HCT116 (cell line): ENCODE data around the gene MCF2L.

Source experiments
- CTCF ChIP-seq, 3 experiments: fragments of 200-600 bp in 1 of 3; sonication (generic) in 1 of 3; IDR thresholded peaks in 2 of 3; conservative IDR thresholded peaks in 1 of 3; 2 replicates each; pipeline ENCODE4 v1.5.1; 2012 to 2017; ENCODE audit warnings: low read depth in 2 of 3, low read length in 2 of 3, antibody characterized with exemption in 1 of 3, borderline replicate concordance in 1 of 3, control low read depth in 1 of 3, mild to moderate bottlenecking in 1 of 3, mixed read lengths in 1 of 3, mixed run types in 1 of 3, moderate library complexity in 1 of 3; ENCODE audit not compliant: insufficient read depth in 1 of 3
- FOSL1 ChIP-seq: IDR thresholded peaks from 2 replicates; pipeline ENCODE4 v1.6.1; 2012; ENCODE audit warnings: low read depth

GRCh38 chr13:113031465-113031864 lies 62.5 kb downstream of the MCF2L start:
- TF ChIP-seq FOSL1 (no peak), CTCF (IDR thresholded peaks at IDR 0.05 in 2 of 3, conservative IDR thresholded peaks at IDR 0.05 in 1 of 3; ENCODE audit: borderline replicate concordance in 1 of 3, insufficient read depth in 1 of 3, low read depth in 2 of 3, low read length in 2 of 3) (no peak)
